ENCODE measurements around the gene ORAI1.

- no peak for TF ChIP-seq CTCF (IDR thresholded peaks at IDR 0.05)
- peak in 1 of 4 donors; percentile 21 for TF ChIP-seq POLR2A (IDR thresholded peaks at IDR 0.05)
- TF ChIP-seq EP300 (IDR thresholded peaks at IDR 0.05), result no peak
Observed at GRCh38 chr12:121590476-121591143, 35.7 kb upstream of the ORAI1 start.
